Esophagus muscularis mucosa (tissue), 4 donors: ENCODE data around the gene ADAMTS17.

ENCODE experiments used
- CTCF ChIP-seq, 3 experiments: fragments of 200-600 bp in 2 of 3; fragments of 450-650 bp in 1 of 3; sonication (generic) in 2 of 3; IDR thresholded peaks; one replicate each; pipeline ENCODE4 v1.5.1; 2017 to 2019; ENCODE audit warnings: antibody characterized with exemption in 3 of 3, mild to moderate bottlenecking in 2 of 3, moderate library complexity in 1 of 3
- EP300 ChIP-seq: sonication (generic); formaldehyde crosslinking; IDR thresholded peaks from one replicate; pipeline ENCODE4 v1.6.1; 2017; ENCODE audit warnings: antibody characterized with exemption
- POLR2A ChIP-seq: fragments of 450-650 bp; IDR thresholded peaks from one replicate; pipeline ENCODE4 v1.6.1; 2017; ENCODE audit warnings: antibody characterized with exemption, moderate library complexity, mild to moderate bottlenecking, low read depth
- POLR2AphosphoS5 ChIP-seq, 2 donors: sonication (generic); formaldehyde crosslinking; IDR thresholded peaks; one replicate each; pipeline ENCODE4 v1.6.1; 2017; ENCODE audit warnings: antibody characterized with exemption in 2 of 2

DNA sequence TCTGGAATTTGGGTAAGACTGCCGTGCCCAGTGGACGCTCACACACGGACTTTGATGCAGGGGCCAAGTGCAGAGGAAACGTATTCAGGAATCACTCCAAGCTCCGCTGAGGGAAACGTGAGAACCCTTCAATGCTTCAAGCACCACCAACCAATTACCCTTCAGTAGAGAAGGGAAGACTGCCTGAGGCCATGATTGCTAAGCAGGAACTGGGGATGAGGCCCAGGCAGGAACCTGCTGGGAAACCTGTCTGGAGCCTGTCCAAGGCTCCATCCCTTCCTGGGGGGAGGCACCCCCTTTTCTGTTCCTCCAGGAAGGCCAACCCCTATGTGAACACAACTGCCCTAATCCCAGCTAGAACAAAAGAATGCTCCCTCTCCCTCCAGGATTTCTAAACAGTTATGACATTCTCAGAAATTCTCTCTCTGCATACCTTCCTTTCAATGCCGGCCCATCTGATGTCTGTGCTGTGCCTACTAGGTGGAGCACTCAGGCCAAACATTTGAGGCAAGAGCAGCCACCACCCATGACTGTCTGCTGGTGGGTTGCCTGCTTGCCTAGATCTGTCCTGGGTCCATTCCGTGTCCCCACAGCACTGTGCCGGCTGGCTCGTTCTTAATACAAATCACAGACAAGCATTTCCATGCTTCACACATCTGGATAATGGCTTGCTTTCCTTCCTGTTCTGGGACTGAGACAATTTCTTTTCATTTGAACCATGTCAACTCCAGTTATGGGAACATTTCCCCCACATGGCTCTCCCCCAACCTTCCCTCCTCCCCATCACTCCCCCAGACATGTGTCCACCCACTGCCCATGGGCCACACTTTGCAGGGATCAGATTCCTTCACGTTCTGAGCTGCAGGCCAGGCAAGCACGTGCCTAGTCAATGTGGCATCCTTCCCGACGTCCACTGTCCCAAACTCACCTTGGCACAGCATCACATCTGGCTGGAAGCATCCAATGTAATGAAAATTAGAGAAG lies 149.4 kb downstream of the ADAMTS17 start:
- TF ChIP-seq CTCF (IDR thresholded peaks at IDR 0.05): no peak
- TF ChIP-seq POLR2AphosphoS5 (IDR thresholded peaks at IDR 0.05): no peak
- TF ChIP-seq POLR2A: no peak
- TF ChIP-seq EP300: no peak
